Astrocyte (in vitro differentiated cells and primary cell): Measurements from ENCODE around the gene KIAA0825. TPM values are rescaled to one million over a fixed set of nuclear protein-coding genes. Genes with fewer than 3 reads are reported as not detected.

ENCODE experiments used
- DNase-seq: peaks from one replicate; pipeline ENCODE4 v3.0.0-alpha.2; 2010; ENCODE audit warnings: low read depth
- FAIRE-seq: peaks from 2 replicates; lab custom pipeline; 2011; peaks lifted over from hg19 to GRCh38; lab: Jason Lieb, UNC
- H2AFZ ChIP-seq: 2 replicates; pipeline ENCODE4 v1.6.0; 2012; ENCODE audit warnings: low read depth, low read length, inconsistent platforms
- H3K27ac ChIP-seq: 2 replicates; pipeline ENCODE4 v1.5.1; 2011; ENCODE audit warnings: low read depth, low read length, inconsistent platforms
- H3K27me3 ChIP-seq: 2 replicates; pipeline ENCODE4 v1.6.0; 2011; ENCODE audit warnings: low read length, inconsistent platforms; ENCODE audit not compliant: insufficient read depth
- H3K36me3 ChIP-seq: 2 replicates; pipeline ENCODE4 v1.5.1; 2011; ENCODE audit warnings: low read length, inconsistent platforms; ENCODE audit not compliant: insufficient read depth
- H3K4me1 ChIP-seq: 2 replicates; pipeline ENCODE4 v1.5.1; 2011; ENCODE audit warnings: low read length, inconsistent platforms; ENCODE audit not compliant: insufficient read depth
- H3K4me2 ChIP-seq: 2 replicates; pipeline ENCODE4 v1.6.0; 2012; ENCODE audit warnings: low read length, inconsistent platforms
- H3K4me3 ChIP-seq: 2 replicates; pipeline ENCODE4 v1.5.1; 2011; ENCODE audit warnings: low read depth, mild to moderate bottlenecking, low read length, inconsistent platforms; ENCODE audit not compliant: insufficient read depth
- H3K79me2 ChIP-seq: 2 replicates; pipeline ENCODE4 v1.6.0; 2012; ENCODE audit warnings: mild to moderate bottlenecking, low read length, inconsistent platforms; ENCODE audit not compliant: insufficient read depth
- H3K9ac ChIP-seq: 2 replicates; pipeline ENCODE4 v1.6.0; 2012; ENCODE audit warnings: mild to moderate bottlenecking, low read length, inconsistent platforms
- H3K9me3 ChIP-seq: 2 replicates; pipeline ENCODE4 v1.5.1; 2012; ENCODE audit warnings: low read depth, mild to moderate bottlenecking, low read length, inconsistent platforms; ENCODE audit not compliant: insufficient read depth
- H4K20me1 ChIP-seq: 2 replicates; pipeline ENCODE4 v1.6.0; 2012; ENCODE audit warnings: low read length, inconsistent platforms; ENCODE audit not compliant: insufficient read depth
- H3K27ac Mint-ChIP-seq: one replicate; pipeline ENCODE4 v1.8.0; 2021; ENCODE audit warnings: mild to moderate bottlenecking, mixed read lengths; ENCODE audit not compliant: unreplicated experiment
- H3K27me3 Mint-ChIP-seq: one replicate; pipeline ENCODE4 v1.8.0; 2021; ENCODE audit warnings: low read depth, mixed read lengths; ENCODE audit not compliant: unreplicated experiment
- H3K36me3 Mint-ChIP-seq: one replicate; pipeline ENCODE4 v1.8.0; 2021; ENCODE audit warnings: low read depth, mixed read lengths; ENCODE audit not compliant: unreplicated experiment
- H3K4me1 Mint-ChIP-seq: one replicate; pipeline ENCODE4 v1.8.0; 2021; ENCODE audit warnings: low read depth, mixed read lengths; ENCODE audit not compliant: unreplicated experiment
- H3K4me3 Mint-ChIP-seq: one replicate; pipeline ENCODE4 v1.8.0; 2021; ENCODE audit warnings: mild to moderate bottlenecking, moderate library complexity, mixed read lengths; ENCODE audit not compliant: unreplicated experiment
- H3K9me3 Mint-ChIP-seq: one replicate; pipeline ENCODE4 v1.8.0; 2021; ENCODE audit warnings: mild to moderate bottlenecking, mixed read lengths; ENCODE audit not compliant: unreplicated experiment
- CTCF ChIP-seq: IDR thresholded peaks from 2 replicates; pipeline ENCODE4 v1.5.1; 2011; ENCODE audit warnings: low read depth, mild to moderate bottlenecking, inconsistent platforms, low read length, moderate library complexity; ENCODE audit not compliant: insufficient read depth
- EZH2 ChIP-seq: IDR thresholded peaks from 2 replicates; pipeline ENCODE4 v1.6.1; 2012; ENCODE audit warnings: mild to moderate bottlenecking, low read length, inconsistent platforms; ENCODE audit not compliant: insufficient read depth
- total RNA-seq: library from RNA; stranded (reverse); gene quantifications from 2 replicates; pipeline ENCODE4 v1.2.1, GENCODE V29; 2021

KIAA0825 gene
- total RNA-seq, 1 donor from 2014 or later, result 2.5 TPM

GRCh38 chr5:94361161-94361560 is 257.2 kb downstream of the KIAA0825 start:
- no peak for FAIRE-seq
- TF ChIP-seq CTCF (no peak), EZH2 (no peak)
- H3K4me2 ChIP-seq, result no peak overlapping the region
- no peak overlapping the region for H3K9ac ChIP-seq
- H3K27me3 Mint-ChIP-seq, result no peaks in the 10 kb centered on the region
- no peaks in the 10 kb centered on the region for H3K27me3 ChIP-seq
- H3K4me1 ChIP-seq, result no peaks in the 10 kb centered on the region
- no peak overlapping the region for H3K4me3 ChIP-seq
- DNase-seq, result no peak
- no peaks in the 10 kb centered on the region for H3K36me3 ChIP-seq
- no peaks in the 10 kb centered on the region for H3K9me3 ChIP-seq
- H3K36me3 Mint-ChIP-seq, result no peaks in the 10 kb centered on the region
- H2AFZ ChIP-seq, result no peak overlapping the region
- H4K20me1 ChIP-seq, result no peaks in the 10 kb centered on the region
- H3K27ac ChIP-seq, result no peak overlapping the region
- no peaks in the 10 kb centered on the region for H3K79me2 ChIP-seq
- no peak overlapping the region for H3K4me3 Mint-ChIP-seq
- no peaks in the 10 kb centered on the region for H3K9me3 Mint-ChIP-seq
- no peaks in the 10 kb centered on the region for H3K4me1 Mint-ChIP-seq
- no peak overlapping the region for H3K27ac Mint-ChIP-seq

GRCh38 chr5:94360382-94361130 is 257.8 kb downstream of the KIAA0825 start:
- Mint-ChIP-seq H3K36me3 (no peaks in the 10 kb centered on the region), H3K27ac (no peak overlapping the region)

More at GRCh38 chr5:94360382-94361130, 257.8 kb downstream of the KIAA0825 start:
- Histone ChIP-seq H3K36me3 (no peaks in the 10 kb centered on the region), H3K4me2 (no peak overlapping the region), H2AFZ (no peak overlapping the region), H3K4me3 (no peak overlapping the region), H3K27me3 (no peaks in the 10 kb centered on the region), H3K9ac (no peak overlapping the region), H3K79me2 (no peaks in the 10 kb centered on the region), H3K9me3 (no peaks in the 10 kb centered on the region), H4K20me1 (no peaks in the 10 kb centered on the region), H3K4me1 (no peaks in the 10 kb centered on the region), H3K27ac (no peak overlapping the region)
- no peak for FAIRE-seq
- H3K4me3 Mint-ChIP-seq, result no peak overlapping the region
- H3K27me3 Mint-ChIP-seq, result no peaks in the 10 kb centered on the region
- no peak for DNase-seq
- no peaks in the 10 kb centered on the region for H3K4me1 Mint-ChIP-seq
- no peaks in the 10 kb centered on the region for H3K9me3 Mint-ChIP-seq
- TF ChIP-seq CTCF, result no peak
- TF ChIP-seq EZH2, result no peak
